ENCODE data around the gene EIF4G3. TPM values are rescaled to one million over a fixed set of nuclear protein-coding genes. Genes with fewer than 3 reads are reported as not detected.

The EIF4G3 gene
- polyA plus RNA-seq, 1 of the 3 experiments (the other 2 are of a cell fraction) = 32.0 TPM

- Histone ChIP-seq H3K27me3 (ENCODE audit: insufficient read depth) (no peaks in the 10 kb centered on the region), H3K4me3 (ENCODE audit: low read depth in 2 of 2, low read length in 1 of 2) (no peak overlapping the region), H3K36me3 (replicated peaks in 1 of 2; ENCODE audit: control insufficient read depth in 1 of 2, insufficient read depth in 2 of 2, low read length in 1 of 2) (peaks cover 17 to 22% of the 10 kb centered on the region in 2 experiments), H3K79me2 (ENCODE audit: insufficient read depth) (no peaks in the 10 kb centered on the region), H3K27ac (ENCODE audit: low read depth in 2 of 2, low read length in 1 of 2) (peak overlapping the region; percentile 55 to 84), H3K9me3 (no peaks in the 10 kb centered on the region), H3K9ac (peak overlapping the region; percentile 16; the same call in 1 of the 2 replicates), H3K9me2 (no peaks in the 10 kb centered on the region), H4K20me1 (ENCODE audit: insufficient read depth) (no peaks in the 10 kb centered on the region), H3K4me2 (no peak overlapping the region), H3K4me1 (ENCODE audit: control insufficient read depth in 1 of 2, insufficient read depth in 2 of 2, low read depth in 1 of 2, low read length in 1 of 2) (peaks cover 0 to 13% of the 10 kb centered on the region in 2 experiments; a peak in 1 of 4 replicates), H3F3A (replicated peaks; ENCODE audit: insufficient read depth) (peaks cover 7% of the 10 kb centered on the region), H2AFZ (ENCODE audit: low read depth) (peak overlapping the region; percentile 56; the same call in 1 of the 2 replicates)
- CTCF ChIA-PET = interaction anchor here (0.6 to 8.0 kb wide), 7 partner anchors 13 to 524 kb away, joined by 3 to 80 read pairs (median 3); no protein-coding TSS in a partner anchor
- peak; percentile 82 for DNase-seq
- 39% methylated on average over 4 of the region's 7 CpGs for WGBS (ENCODE audit: low lambda C conversion rate)
- POLR2A ChIA-PET = interaction anchor here (0.7 to 1.1 kb wide), 3 partner anchors 34 to 129 kb away, joined by 3 to 4 read pairs (median 3); no protein-coding TSS in a partner anchor
- TF ChIP-seq EP300 (IDR thresholded peaks at IDR 0.05; ENCODE audit: borderline replicate concordance in 1 of 2, low read depth in 1 of 2, low read length in 1 of 2) = no peak
- TF ChIP-seq GATA2 (CRISPR knock-in tag; IDR thresholded peaks at IDR 0.05) = peak; percentile 36; the same call in 1 of the 2 replicates
- TF ChIP-seq RAD21 (IDR thresholded peaks at IDR 0.05; ENCODE audit: low read length) = no peak
- peak; percentile 53 for TF ChIP-seq CHD2 (IDR thresholded peaks at IDR 0.05; ENCODE audit: low read length, partially characterized antibody)
- TF ChIP-seq NFIC (IDR thresholded peaks at IDR 0.05; ENCODE audit: borderline replicate concordance) = 0 out of 2 replicates have a peak, but pooled peaks have one; percentile 47
- TF ChIP-seq RCOR1 (IDR thresholded peaks at IDR 0.05; ENCODE audit: low read length) = peak; percentile 76
- TF ChIP-seq FOXJ3 (CRISPR knock-in tag; IDR thresholded peaks at IDR 0.05) = no peak
- no peak for TF ChIP-seq SMC3 (IDR thresholded peaks at IDR 0.05; ENCODE audit: low read depth, low read length)
- no peak for TF ChIP-seq RXRA (IDR thresholded peaks at IDR 0.05; ENCODE audit: borderline replicate concordance, low read depth)
- TF ChIP-seq TCF12 (IDR thresholded peaks at IDR 0.05) = peak; percentile 64
Measured at GRCh38 chr1:21220815-21221214, 44.1 kb upstream of the EIF4G3 start.

GRCh38 chr1:21219674-21220073, 43.0 kb upstream of the EIF4G3 start:
- no peaks in the 10 kb centered on the region for H3K9me2 ChIP-seq
- H3K4me1 ChIP-seq (ENCODE audit: control insufficient read depth in 1 of 2, insufficient read depth in 2 of 2, low read depth in 1 of 2, low read length in 1 of 2) = peaks cover 0 to 13% of the 10 kb centered on the region in 2 experiments; a peak in 1 of 4 replicates
- no peak overlapping the region for H2AFZ ChIP-seq (ENCODE audit: low read depth)
- WGBS (ENCODE audit: low lambda C conversion rate) = 97% methylated on average over 21 of the region's 21 CpGs
- no peak overlapping the region for H3K9ac ChIP-seq
- peaks cover 7% of the 10 kb centered on the region for H3F3A ChIP-seq (replicated peaks; ENCODE audit: insufficient read depth)
- no peak overlapping the region for H3K4me3 ChIP-seq (ENCODE audit: low read depth in 2 of 2, low read length in 1 of 2)
- no peak overlapping the region for H3K4me2 ChIP-seq
- no peaks in the 10 kb centered on the region for H3K27me3 ChIP-seq (ENCODE audit: insufficient read depth)
- H4K20me1 ChIP-seq (ENCODE audit: insufficient read depth) = no peaks in the 10 kb centered on the region
- no peaks in the 10 kb centered on the region for H3K79me2 ChIP-seq (ENCODE audit: insufficient read depth)
- DNase-seq = peak; percentile 9
- ChIA-PET POLR2A (no interaction called here), CTCF (interaction anchor here (0.9 to 7.5 kb wide), 3 partner anchors 14 to 149 kb away, joined by 3 to 76 read pairs (median 9); no protein-coding TSS in a partner anchor)
- H3K27ac ChIP-seq (ENCODE audit: low read depth in 2 of 2, low read length in 1 of 2) = no peak overlapping the region; a peak in 1 of 4 replicates
- no peak for TF ChIP-seq ELF1 (IDR thresholded peaks at IDR 0.05)
- no peak for TF ChIP-seq TAF1 (IDR thresholded peaks at IDR 0.05; ENCODE audit: borderline replicate concordance, low read depth, low read length)
- TF ChIP-seq REST (IDR thresholded peaks at IDR 0.05; ENCODE audit: low read depth, low read length) = no peak
- no peak for TF ChIP-seq NRF1 (IDR thresholded peaks at IDR 0.05; ENCODE audit: low read depth, low read length)
- no peak for TF ChIP-seq RCOR1 (IDR thresholded peaks at IDR 0.05; ENCODE audit: low read length)
- TF ChIP-seq CTCF (IDR thresholded peaks at IDR 0.05) = no peak
- H3K9me3 ChIP-seq = no peaks in the 10 kb centered on the region
- peaks cover 17 to 18% of the 10 kb centered on the region in 2 experiments for H3K36me3 ChIP-seq (replicated peaks in 1 of 2; ENCODE audit: control insufficient read depth in 1 of 2, insufficient read depth in 2 of 2, low read length in 1 of 2)
